ENCODE data around the gene FPGS. TPM values are rescaled to one million over a fixed set of nuclear protein-coding genes. Genes with fewer than 3 reads are reported as not detected.

The FPGS gene
- total RNA-seq, 4 donors from 2014 or later: 36.1 to 56.3 (median 50.1) TPM

DNA sequence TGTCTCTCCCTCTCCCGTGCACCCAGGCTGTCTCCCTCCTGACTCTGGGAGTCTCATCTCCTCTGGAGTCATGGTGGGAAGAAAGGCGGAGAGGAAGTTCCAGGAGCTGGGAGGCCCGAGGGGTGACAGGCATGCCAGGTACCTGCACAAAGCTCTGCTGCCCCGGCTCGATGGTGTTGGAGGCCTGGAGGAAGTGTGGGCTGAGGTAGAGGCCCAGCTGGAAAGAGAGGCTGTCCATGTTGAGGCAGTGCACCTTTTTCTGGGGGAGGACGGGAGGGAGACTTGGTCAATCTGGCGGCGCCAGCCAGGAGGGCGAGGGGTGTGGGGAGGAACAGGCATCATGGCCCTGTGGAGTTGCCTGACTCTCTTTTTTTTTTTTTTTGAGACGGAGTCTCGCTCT, 15.9 kb downstream of the FPGS start:
- no peak for TF ChIP-seq POLR2A (IDR thresholded peaks at IDR 0.05; ENCODE audit: low read depth)
- Histone ChIP-seq H3K27ac (replicated peaks in 1 of 4) (no peak overlapping the region), H3K27me3 (no peaks in the 10 kb centered on the region), H3K36me3 (peaks cover 9 to 99% (median 72%) of the 10 kb centered on the region in 4 donors), H3K4me1 (peaks cover 0 to 13% (median 5%) of the 10 kb centered on the region in 4 donors), H3K9me3 (no peaks in the 10 kb centered on the region), H3K4me3 (no peak overlapping the region)
- no peak for DNase-seq (ENCODE audit: extremely low spot score)
- 94% methylated on average over 11 of the region's 11 CpGs for WGBS
- intact Hi-C loops (cut with DNase I): no loop called here

DNA sequence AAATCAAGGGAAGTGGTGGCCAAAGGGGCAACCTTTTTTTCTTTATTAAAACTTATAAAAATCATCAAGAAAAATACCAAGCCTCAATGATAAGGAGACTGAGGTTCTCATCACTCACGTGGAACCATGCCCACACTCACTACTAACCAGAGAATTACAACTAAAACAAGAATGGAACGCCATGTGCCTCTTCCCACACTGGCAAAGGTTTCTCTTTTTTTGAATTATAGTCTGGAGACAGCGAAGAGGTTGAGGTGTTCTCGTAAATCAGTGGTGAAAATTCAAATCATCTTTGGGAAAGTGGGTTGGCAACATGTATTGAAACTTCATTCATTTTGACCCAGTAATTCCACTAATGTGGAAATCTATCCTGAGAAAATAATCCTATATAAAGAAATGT, 19.4 kb downstream of the FPGS start:
- no peak for DNase-seq (ENCODE audit: extremely low spot score)
- intact Hi-C loops (cut with DNase I): no loop called here
- Histone ChIP-seq H3K27me3 (peaks cover 0 to 18% (median 5%) of the 10 kb centered on the region in 4 donors), H3K27ac (replicated peaks in 1 of 4) (no peak overlapping the region), H3K4me3 (no peak overlapping the region), H3K9me3 (no peaks in the 10 kb centered on the region), H3K36me3 (peaks cover 5 to 99% (median 59%) of the 10 kb centered on the region in 4 donors), H3K4me1 (peaks cover 13 to 23% (median 20%) of the 10 kb centered on the region in 4 donors)
- WGBS: 80% methylated on average over 4 of the region's 4 CpGs
- TF ChIP-seq POLR2AphosphoS5 (IDR thresholded peaks at IDR 0.05): no peak
- no peak for TF ChIP-seq EP300 (IDR thresholded peaks at IDR 0.05)
- TF ChIP-seq, protein P1, sequence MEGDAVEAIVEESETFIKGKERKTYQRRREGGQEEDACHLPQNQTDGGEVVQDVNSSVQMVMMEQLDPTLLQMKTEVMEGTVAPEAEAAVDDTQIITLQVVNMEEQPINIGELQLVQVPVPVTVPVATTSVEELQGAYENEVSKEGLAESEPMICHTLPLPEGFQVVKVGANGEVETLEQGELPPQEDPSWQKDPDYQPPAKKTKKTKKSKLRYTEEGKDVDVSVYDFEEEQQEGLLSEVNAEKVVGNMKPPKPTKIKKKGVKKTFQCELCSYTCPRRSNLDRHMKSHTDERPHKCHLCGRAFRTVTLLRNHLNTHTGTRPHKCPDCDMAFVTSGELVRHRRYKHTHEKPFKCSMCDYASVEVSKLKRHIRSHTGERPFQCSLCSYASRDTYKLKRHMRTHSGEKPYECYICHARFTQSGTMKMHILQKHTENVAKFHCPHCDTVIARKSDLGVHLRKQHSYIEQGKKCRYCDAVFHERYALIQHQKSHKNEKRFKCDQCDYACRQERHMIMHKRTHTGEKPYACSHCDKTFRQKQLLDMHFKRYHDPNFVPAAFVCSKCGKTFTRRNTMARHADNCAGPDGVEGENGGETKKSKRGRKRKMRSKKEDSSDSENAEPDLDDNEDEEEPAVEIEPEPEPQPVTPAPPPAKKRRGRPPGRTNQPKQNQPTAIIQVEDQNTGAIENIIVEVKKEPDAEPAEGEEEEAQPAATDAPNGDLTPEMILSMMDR (IDR thresholded peaks at IDR 0.05): no peak
- no peak for TF ChIP-seq POLR2A (IDR thresholded peaks at IDR 0.05; ENCODE audit: low read depth)

DNA sequence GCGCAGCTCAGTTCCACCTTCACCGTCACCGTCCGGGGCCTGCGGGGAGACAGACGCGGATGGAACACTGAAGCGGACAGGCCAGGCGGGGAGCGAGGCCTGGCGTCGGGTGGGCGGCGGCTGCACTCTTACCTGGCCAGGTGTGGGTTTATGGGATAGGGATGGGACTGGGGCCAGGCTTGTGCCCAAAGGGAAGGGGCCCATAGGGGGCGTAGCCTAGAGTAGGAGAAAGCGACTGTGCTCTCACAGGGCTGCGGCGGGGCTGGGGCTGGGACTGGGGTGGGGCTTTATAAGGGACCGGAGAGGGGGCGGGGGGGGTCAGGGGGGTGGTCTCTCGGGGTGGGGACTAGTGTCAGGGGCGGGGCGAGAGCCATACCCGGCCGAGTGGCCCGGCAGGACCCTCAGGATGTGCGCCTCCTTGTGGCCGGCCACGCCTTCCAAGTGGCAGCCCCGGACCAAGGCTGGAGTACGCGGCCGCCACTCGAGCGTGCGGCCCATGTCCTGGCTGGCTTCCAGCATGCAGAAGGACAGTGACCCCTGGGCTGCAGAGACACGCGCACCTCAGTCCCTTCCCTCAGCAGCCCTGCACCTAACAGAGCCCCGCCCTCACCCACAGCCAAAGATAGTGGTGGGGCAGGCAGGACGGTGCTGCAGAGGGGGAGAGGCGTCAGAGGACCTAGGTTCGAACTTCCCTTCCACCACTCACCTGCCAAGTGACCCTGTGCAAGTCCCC, 22.8 kb downstream of the FPGS start:
- Histone ChIP-seq H3K4me3 (no peak overlapping the region), H3K36me3 (peaks cover 5 to 83% (median 29%) of the 10 kb centered on the region in 4 donors), H3K27ac (replicated peaks in 1 of 4) (no peak overlapping the region), H3K27me3 (peaks cover 0 to 28% (median 7%) of the 10 kb centered on the region in 4 donors), H3K9me3 (no peaks in the 10 kb centered on the region), H3K4me1 (peaks cover 43 to 54% (median 49%) of the 10 kb centered on the region in 4 donors)
- no peak for DNase-seq (ENCODE audit: extremely low spot score)
- TF ChIP-seq POLR2A (IDR thresholded peaks at IDR 0.05; ENCODE audit: low read depth): no peak
- TF ChIP-seq, protein P1 (IDR thresholded peaks at IDR 0.05): peak in 2 of 3 experiments; percentile 29 to 43
- WGBS: 45% methylated on average over 23 of the region's 42 CpGs
- intact Hi-C loops (cut with DNase I): no loop called here

DNA sequence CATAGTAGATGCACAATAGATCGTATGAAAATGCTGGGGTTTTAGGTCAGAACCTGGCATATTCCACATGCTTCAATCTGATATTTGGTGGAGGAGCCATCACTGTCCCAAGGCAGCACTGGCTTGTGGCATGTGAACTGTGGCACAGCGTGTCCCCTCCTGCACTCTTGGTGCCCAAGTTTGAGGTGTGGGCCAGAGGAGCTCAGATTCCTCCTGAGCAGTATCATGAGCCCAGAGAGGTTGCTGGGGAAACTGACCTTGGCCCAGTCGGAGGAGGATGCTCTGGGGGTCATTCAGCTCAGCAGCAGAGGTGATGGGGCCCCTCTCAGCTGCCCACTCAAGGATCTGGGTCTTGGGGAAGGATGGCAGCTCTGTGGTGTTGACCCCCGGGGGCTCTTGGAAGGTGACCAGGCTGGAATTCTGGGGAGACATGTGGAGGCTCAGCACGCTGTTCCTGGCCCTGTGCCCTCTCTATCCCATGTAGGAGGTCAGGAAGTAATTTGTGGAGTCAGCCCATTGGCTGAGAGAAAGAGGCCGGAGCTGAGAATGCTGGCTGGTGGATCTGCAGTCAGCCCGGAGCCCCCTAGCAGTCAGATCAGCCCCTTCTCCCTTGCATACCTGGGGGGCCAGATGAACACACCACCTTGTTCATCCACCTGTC, 23.7 kb downstream of the FPGS start:
- H3K4me1 ChIP-seq: peaks cover 45 to 54% (median 50%) of the 10 kb centered on the region in 4 donors
- H3K4me3 ChIP-seq: no peak overlapping the region
- TF ChIP-seq POLR2A (IDR thresholded peaks at IDR 0.05; ENCODE audit: low read depth) (no peak), EP300 (IDR thresholded peaks at IDR 0.05) (no peak), POLR2AphosphoS5 (IDR thresholded peaks at IDR 0.05) (no peak)
- TF ChIP-seq, protein P1 (IDR thresholded peaks at IDR 0.05): no peak
- no peak for DNase-seq (ENCODE audit: extremely low spot score)
- 74% methylated on average over 5 of the region's 7 CpGs for WGBS
- intact Hi-C loops (cut with DNase I): no loop called here
- H3K9me3 ChIP-seq: no peaks in the 10 kb centered on the region
- H3K27ac ChIP-seq (replicated peaks in 1 of 4): peak overlapping the region in 2 of 4 donors; percentile 48 to 80
- H3K36me3 ChIP-seq: peaks cover 5 to 75% (median 25%) of the 10 kb centered on the region in 4 donors
- peaks cover 0 to 28% (median 7%) of the 10 kb centered on the region in 4 donors for H3K27me3 ChIP-seq
